HT-29 (cell line): ENCODE measurements around the gene EML6. TPM values are rescaled to one million over a fixed set of nuclear protein-coding genes. Genes with fewer than 3 reads are reported as not detected.
"Not testable (repeated sequence)": the region's sequence is repeated elsewhere in the genome, so short reads cannot be mapped to it uniquely, and the experiment has no call there.

Source experiments
- DNase-seq: peaks from one replicate; pipeline ENCODE4 v3.0.0-alpha.2; 2015; ENCODE audit warnings: low spot score
- total RNA-seq: library from RNA; depleted of rRNA; stranded (reverse); fragments of >200 nt; shearing (Covaris generic); gene quantifications from 2 replicates; pipeline ENCODE4 v1.2.3, GENCODE V29; 2014

The EML6 gene
- total RNA-seq, 1 experiment from 2014 or later = 3.0 TPM

GRCh38 chr2:54964271-54964670, 240.8 kb downstream of the EML6 start:
- no peak for DNase-seq

GRCh38 chr2:54964816-54965215, 241.4 kb downstream of the EML6 start:
- no peak for DNase-seq

GRCh38 chr2:54965425-54965824, 242.0 kb downstream of the EML6 start:
- no peak for DNase-seq

GRCh38 chr2:54966165-54966832, 242.8 kb downstream of the EML6 start:
- DNase-seq = no peak

GRCh38 chr2:54966837-54967236, 243.4 kb downstream of the EML6 start:
- no peak for DNase-seq

GRCh38 chr2:54967269-54967668, 243.8 kb downstream of the EML6 start:
- DNase-seq = no peak

GRCh38 chr2:54967759-54968365, 244.4 kb downstream of the EML6 start:
- DNase-seq = no peak

GRCh38 chr2:54968561-54969218, 245.2 kb downstream of the EML6 start:
- DNase-seq = no peak

- DNase-seq = no peak
These were observed 246.0 kb downstream of the EML6 start for GRCh38 chr2:54969295-54969939.

- no peak for DNase-seq
These were observed 246.5 kb downstream of the EML6 start for GRCh38 chr2:54969940-54970338.

GRCh38 chr2:54975175-54975574, 251.7 kb downstream of the EML6 start:
- DNase-seq = no peak

- no peak for DNase-seq
These were observed 252.4 kb downstream of the EML6 start for GRCh38 chr2:54975598-54976492.

GRCh38 chr2:54977149-54977548, 253.7 kb downstream of the EML6 start:
- DNase-seq = no peak

- peak; percentile 71 for DNase-seq
These were observed 256.0 kb downstream of the EML6 start for GRCh38 chr2:54979321-54980044.

GRCh38 chr2:54981385-54981784, 257.9 kb downstream of the EML6 start:
- DNase-seq = no peak

- DNase-seq = peak; percentile 30
These were observed 260.1 kb downstream of the EML6 start for GRCh38 chr2:54983345-54984220.

- DNase-seq = peak; percentile 14
These were observed 261.0 kb downstream of the EML6 start for GRCh38 chr2:54984476-54984875.

- no peak for DNase-seq
These were observed 262.8 kb downstream of the EML6 start for GRCh38 chr2:54986264-54986663.

- DNase-seq = no peak
These were observed 265.1 kb downstream of the EML6 start for GRCh38 chr2:54988612-54989011.

GRCh38 chr2:54990694-54991093, 267.2 kb downstream of the EML6 start:
- DNase-seq = not testable (repeated sequence)
